ENCODE results near the gene SPDYE17.
"Not testable (repeated sequence)": the region's sequence is repeated elsewhere in the genome, so short reads cannot be mapped to it uniquely, and the experiment has no call there.

The SPDYE17 gene

GRCh38 chr7:76990202-76990601, 42.0 kb downstream of the SPDYE17 start:
- H3K4me3 ChIP-seq (ENCODE audit: control insufficient read depth in 1 of 7, extremely low read depth in 1 of 7, insufficient read depth in 4 of 7, low read depth in 2 of 7, low read length in 6 of 7); H3K9me3 ChIP-seq (ENCODE audit: control extremely low read depth in 1 of 5, control insufficient read depth in 4 of 5, insufficient read depth in 2 of 5, low read depth in 1 of 5, low read length in 4 of 5); H3K27me3 ChIP-seq (replicated peaks in 2 of 5; ENCODE audit: control insufficient read depth in 4 of 5, insufficient read depth in 5 of 5, low read length in 4 of 5); CTCF ChIA-PET; H3K36me3 ChIP-seq (ENCODE audit: control insufficient read depth in 4 of 4, insufficient read depth in 4 of 4, low read length in 3 of 4); H3K4me1 ChIP-seq (ENCODE audit: control extremely low read depth in 1 of 4, control insufficient read depth in 4 of 4, insufficient read depth in 4 of 4, low read length in 3 of 4); POLR2A ChIA-PET; DNase-seq; H3K27ac ChIP-seq (ENCODE audit: insufficient read depth in 1 of 2, low read depth in 1 of 2, low read length in 2 of 2, poor library complexity in 1 of 2, severe bottlenecking in 2 of 2): not testable (repeated sequence)
- WGBS (ENCODE audit: insufficient coverage), result 100% methylated on average over 3 of the region's 12 CpGs

- H3K27ac ChIP-seq (ENCODE audit: insufficient read depth in 1 of 2, low read depth in 1 of 2, low read length in 2 of 2, poor library complexity in 1 of 2, severe bottlenecking in 2 of 2); POLR2A ChIA-PET: not testable (repeated sequence)
These were observed 46.0 kb downstream of the SPDYE17 start for GRCh38 chr7:76985924-76986717.

GRCh38 chr7:76984784-76985136, 47.4 kb downstream of the SPDYE17 start:
- H3K4me1 ChIP-seq (ENCODE audit: control extremely low read depth in 1 of 4, control insufficient read depth in 4 of 4, insufficient read depth in 4 of 4, low read length in 3 of 4); H3K9me3 ChIP-seq (ENCODE audit: control extremely low read depth in 1 of 5, control insufficient read depth in 4 of 5, insufficient read depth in 2 of 5, low read depth in 1 of 5, low read length in 4 of 5); CTCF ChIA-PET; POLR2A ChIA-PET; H3K27ac ChIP-seq (ENCODE audit: insufficient read depth in 1 of 2, low read depth in 1 of 2, low read length in 2 of 2, poor library complexity in 1 of 2, severe bottlenecking in 2 of 2); H3K27me3 ChIP-seq (replicated peaks in 2 of 5; ENCODE audit: control insufficient read depth in 4 of 5, insufficient read depth in 5 of 5, low read length in 4 of 5); H3K4me3 ChIP-seq (ENCODE audit: control insufficient read depth in 1 of 7, extremely low read depth in 1 of 7, insufficient read depth in 4 of 7, low read depth in 2 of 7, low read length in 6 of 7); DNase-seq: not testable (repeated sequence)
- peaks cover 0 to 11% (median 2%) of the 10 kb centered on the region in 4 experiments for H3K36me3 ChIP-seq (ENCODE audit: control insufficient read depth in 4 of 4, insufficient read depth in 4 of 4, low read length in 3 of 4)
- WGBS (ENCODE audit: insufficient coverage), result no CpG with 5 or more reads among the region's 5 CpGs

More at GRCh38 chr7:76985924-76986717, 46.0 kb downstream of the SPDYE17 start:
- H3K9me3 ChIP-seq (ENCODE audit: control extremely low read depth in 1 of 5, control insufficient read depth in 4 of 5, insufficient read depth in 2 of 5, low read depth in 1 of 5, low read length in 4 of 5); H3K4me3 ChIP-seq (ENCODE audit: control insufficient read depth in 1 of 7, extremely low read depth in 1 of 7, insufficient read depth in 4 of 7, low read depth in 2 of 7, low read length in 6 of 7); CTCF ChIA-PET; H3K27me3 ChIP-seq (replicated peaks in 2 of 5; ENCODE audit: control insufficient read depth in 4 of 5, insufficient read depth in 5 of 5, low read length in 4 of 5); DNase-seq; H3K36me3 ChIP-seq (ENCODE audit: control insufficient read depth in 4 of 4, insufficient read depth in 4 of 4, low read length in 3 of 4); H3K4me1 ChIP-seq (ENCODE audit: control extremely low read depth in 1 of 4, control insufficient read depth in 4 of 4, insufficient read depth in 4 of 4, low read length in 3 of 4): not testable (repeated sequence)
- WGBS (ENCODE audit: insufficient coverage), result 100% methylated on average over 2 of the region's 16 CpGs

DNA sequence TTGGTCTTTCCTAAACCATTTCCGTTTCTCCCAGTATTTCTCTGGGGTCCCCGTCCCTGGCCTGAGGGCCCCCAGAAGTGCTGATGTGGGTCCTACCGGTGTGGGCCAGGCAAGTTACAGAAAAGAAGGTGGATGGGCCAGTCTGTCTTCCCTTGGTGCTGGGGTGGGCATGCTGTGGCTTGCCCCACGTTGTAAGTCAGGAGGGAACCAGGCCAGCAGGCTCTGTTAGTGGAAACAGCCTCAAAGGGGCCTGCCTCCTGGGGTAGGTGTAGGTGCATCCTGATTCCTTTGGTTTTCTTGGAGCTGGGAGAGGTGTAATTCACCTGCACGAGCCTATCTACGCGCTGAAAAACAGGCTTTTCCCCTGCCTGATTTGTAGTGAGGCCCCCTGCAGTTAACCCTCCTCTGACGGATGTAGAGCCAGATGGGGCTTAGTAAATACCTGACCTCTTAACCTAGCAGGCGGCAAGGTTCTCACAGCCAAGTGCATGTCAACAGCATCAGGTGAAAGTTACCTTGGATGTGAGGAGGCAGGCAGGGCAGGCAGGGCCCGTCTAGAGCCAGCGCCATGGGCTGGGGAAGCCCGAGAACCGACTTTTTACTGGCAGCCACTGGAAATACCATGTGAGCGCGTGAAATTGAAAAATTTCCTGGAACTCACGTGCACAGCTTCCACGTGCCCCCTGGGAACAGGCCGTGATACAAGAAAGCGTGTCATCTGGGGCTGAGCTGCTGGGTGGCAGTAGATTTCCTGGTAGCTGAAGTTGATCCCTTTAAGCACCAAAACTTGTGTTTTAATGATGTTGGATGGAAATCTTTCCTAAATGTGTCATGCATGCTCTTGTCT, 48.0 kb downstream of the SPDYE17 start:
- DNase-seq; H3K4me3 ChIP-seq (ENCODE audit: control insufficient read depth in 1 of 7, extremely low read depth in 1 of 7, insufficient read depth in 4 of 7, low read depth in 2 of 7, low read length in 6 of 7); H3K4me1 ChIP-seq (ENCODE audit: control extremely low read depth in 1 of 4, control insufficient read depth in 4 of 4, insufficient read depth in 4 of 4, low read length in 3 of 4); CTCF ChIA-PET; H3K27me3 ChIP-seq (replicated peaks in 2 of 5; ENCODE audit: control insufficient read depth in 4 of 5, insufficient read depth in 5 of 5, low read length in 4 of 5); H3K27ac ChIP-seq (ENCODE audit: insufficient read depth in 1 of 2, low read depth in 1 of 2, low read length in 2 of 2, poor library complexity in 1 of 2, severe bottlenecking in 2 of 2); POLR2A ChIA-PET; H3K9me3 ChIP-seq (ENCODE audit: control extremely low read depth in 1 of 5, control insufficient read depth in 4 of 5, insufficient read depth in 2 of 5, low read depth in 1 of 5, low read length in 4 of 5): not testable (repeated sequence)
- no CpG with 5 or more reads among the region's 19 CpGs for WGBS (ENCODE audit: insufficient coverage)
- H3K36me3 ChIP-seq (ENCODE audit: control insufficient read depth in 4 of 4, insufficient read depth in 4 of 4, low read length in 3 of 4), result peaks cover 0 to 11% (median 2%) of the 10 kb centered on the region in 4 experiments

DNA sequence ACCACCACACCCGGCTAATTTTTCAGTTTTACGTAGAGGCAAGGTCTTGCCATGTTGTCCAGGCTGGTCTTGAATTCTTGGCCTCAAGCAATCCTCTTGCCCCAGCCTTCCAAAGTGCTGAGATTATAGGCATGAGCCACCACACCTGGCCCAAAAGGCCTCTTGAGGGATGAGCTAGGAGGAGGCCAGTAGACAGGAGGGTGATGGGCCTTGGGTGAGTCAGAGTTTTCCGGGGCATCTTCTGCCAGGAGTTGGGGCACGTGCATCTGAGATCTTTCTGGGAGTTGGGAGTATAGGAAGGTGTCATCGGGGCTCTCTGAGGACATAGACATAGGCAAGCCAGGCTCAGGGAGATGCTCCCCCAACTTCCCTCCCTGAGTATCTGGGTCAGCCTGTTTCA, 48.8 kb downstream of the SPDYE17 start:
- WGBS (ENCODE audit: insufficient coverage), result no CpG with 5 or more reads among the region's 5 CpGs
- peaks cover 0 to 11% (median 2%) of the 10 kb centered on the region in 4 experiments for H3K36me3 ChIP-seq (ENCODE audit: control insufficient read depth in 4 of 4, insufficient read depth in 4 of 4, low read length in 3 of 4)
- CTCF ChIA-PET; POLR2A ChIA-PET; H3K27ac ChIP-seq (ENCODE audit: insufficient read depth in 1 of 2, low read depth in 1 of 2, low read length in 2 of 2, poor library complexity in 1 of 2, severe bottlenecking in 2 of 2); H3K4me3 ChIP-seq (ENCODE audit: control insufficient read depth in 1 of 7, extremely low read depth in 1 of 7, insufficient read depth in 4 of 7, low read depth in 2 of 7, low read length in 6 of 7); DNase-seq; H3K9me3 ChIP-seq (ENCODE audit: control extremely low read depth in 1 of 5, control insufficient read depth in 4 of 5, insufficient read depth in 2 of 5, low read depth in 1 of 5, low read length in 4 of 5); H3K4me1 ChIP-seq (ENCODE audit: control extremely low read depth in 1 of 4, control insufficient read depth in 4 of 4, insufficient read depth in 4 of 4, low read length in 3 of 4); H3K27me3 ChIP-seq (replicated peaks in 2 of 5; ENCODE audit: control insufficient read depth in 4 of 5, insufficient read depth in 5 of 5, low read length in 4 of 5): not testable (repeated sequence)

- H3K27ac ChIP-seq (ENCODE audit: insufficient read depth in 1 of 2, low read depth in 1 of 2, low read length in 2 of 2, poor library complexity in 1 of 2, severe bottlenecking in 2 of 2); H3K4me3 ChIP-seq (ENCODE audit: control insufficient read depth in 1 of 7, extremely low read depth in 1 of 7, insufficient read depth in 4 of 7, low read depth in 2 of 7, low read length in 6 of 7); POLR2A ChIA-PET; H3K4me1 ChIP-seq (ENCODE audit: control extremely low read depth in 1 of 4, control insufficient read depth in 4 of 4, insufficient read depth in 4 of 4, low read length in 3 of 4); H3K9me3 ChIP-seq (ENCODE audit: control extremely low read depth in 1 of 5, control insufficient read depth in 4 of 5, insufficient read depth in 2 of 5, low read depth in 1 of 5, low read length in 4 of 5); H3K27me3 ChIP-seq (replicated peaks in 2 of 5; ENCODE audit: control insufficient read depth in 4 of 5, insufficient read depth in 5 of 5, low read length in 4 of 5); DNase-seq; CTCF ChIA-PET: not testable (repeated sequence)
- peaks cover 0 to 11% (median 2%) of the 10 kb centered on the region in 4 experiments for H3K36me3 ChIP-seq (ENCODE audit: control insufficient read depth in 4 of 4, insufficient read depth in 4 of 4, low read length in 3 of 4)
- WGBS (ENCODE audit: insufficient coverage), result no CpG with 5 or more reads among the region's 10 CpGs
These were observed 49.7 kb downstream of the SPDYE17 start for GRCh38 chr7:76982501-76982900.

Measured in common myeloid progenitor, CD34-positive (primary cell).